GM10847 (cell line): Measurements from ENCODE around the gene RAB29.

Source experiments
- POLR2A ChIP-seq: IDR thresholded peaks from 2 replicates; pipeline ENCODE4 v1.6.1; 2011; ENCODE audit not compliant: insufficient read length; ENCODE audit errors: extremely low read depth

Gene RAB29

DNA sequence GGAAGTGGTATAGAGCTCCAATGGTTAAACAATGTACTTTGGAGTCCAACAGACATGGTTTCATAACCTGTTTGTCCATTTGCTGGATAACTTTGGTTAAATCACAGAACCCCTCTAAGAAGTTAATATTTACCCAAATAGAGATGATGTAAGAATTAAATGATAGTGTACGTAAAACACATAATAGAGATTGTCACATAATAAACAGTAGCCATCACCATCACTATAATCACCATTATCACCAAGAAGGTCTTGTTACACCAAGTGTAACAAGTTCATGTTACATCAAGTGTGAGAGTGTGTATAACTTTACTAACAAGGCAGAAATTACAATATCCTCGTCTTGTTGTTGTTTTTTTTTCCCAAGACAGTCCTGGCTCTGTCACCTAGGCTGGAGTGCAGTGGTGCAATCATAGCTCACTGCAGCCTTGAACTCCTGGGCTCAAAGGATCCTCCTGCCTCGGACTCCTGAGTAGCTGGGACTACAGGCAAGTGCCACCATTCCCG is 48.6 kb downstream of the RAB29 start:
- TF ChIP-seq POLR2A, result no peak

DNA sequence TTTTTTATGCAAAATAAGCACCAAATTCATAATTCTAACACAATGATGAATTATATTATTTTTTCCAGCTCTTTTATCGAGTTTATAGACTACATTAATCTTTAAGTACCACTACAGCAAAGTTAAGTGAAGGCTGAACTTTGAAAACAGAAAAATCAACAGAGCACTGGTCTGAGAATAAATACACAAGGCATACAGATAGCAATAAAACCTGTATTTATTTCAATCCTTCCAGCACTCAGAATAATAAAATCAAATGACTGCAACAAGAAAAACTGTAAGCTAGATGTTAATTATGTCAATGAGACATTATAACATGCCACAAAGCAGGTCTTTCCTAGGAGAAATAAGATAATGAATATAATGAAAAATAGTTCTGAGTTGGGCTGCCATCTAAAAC is 49.8 kb downstream of the RAB29 start:
- no peak for TF ChIP-seq POLR2A

DNA sequence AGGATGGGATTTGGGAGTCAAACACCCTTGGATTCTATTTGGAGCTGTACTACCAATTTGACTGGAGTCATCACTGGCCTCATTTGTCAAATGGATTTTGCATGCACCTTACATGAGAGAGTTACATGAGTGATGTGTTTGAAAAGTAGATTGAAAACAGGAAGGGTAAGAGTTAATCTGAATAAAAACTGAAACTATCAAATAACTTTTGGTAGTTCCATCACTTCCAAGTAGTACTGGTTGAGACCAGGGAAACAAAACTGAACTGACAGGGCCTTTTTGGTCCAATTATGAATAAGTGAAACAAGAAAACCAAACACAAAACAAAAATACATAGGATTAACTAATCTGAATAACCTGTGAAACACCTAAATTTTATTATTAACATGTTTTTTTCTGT is 55.5 kb downstream of the RAB29 start:
- no peak for TF ChIP-seq POLR2A

DNA sequence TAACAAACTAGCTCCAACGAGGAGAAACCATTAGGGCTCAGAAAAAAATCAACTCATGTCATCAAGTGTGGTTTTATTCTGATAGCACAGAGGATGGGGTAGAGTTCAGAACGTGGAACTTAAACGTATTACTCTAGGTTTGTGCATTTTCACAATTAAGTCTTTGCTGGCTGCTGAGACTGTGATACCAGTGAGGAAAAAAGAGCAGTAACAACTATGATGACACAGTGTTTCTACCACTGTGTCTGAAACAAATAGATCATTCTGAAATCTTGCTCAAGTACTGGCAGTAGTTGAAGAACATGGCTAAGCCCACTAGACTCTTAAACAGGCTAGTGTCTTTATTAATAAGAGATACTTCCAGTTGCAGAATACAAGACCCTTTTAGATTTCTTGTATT is 56.3 kb downstream of the RAB29 start:
- no peak for TF ChIP-seq POLR2A
